ENCODE measurements around the gene RASSF1. TPM values are rescaled to one million over a fixed set of nuclear protein-coding genes. Genes with fewer than 3 reads are reported as not detected.
"Not testable (repeated sequence)": the region's sequence is repeated elsewhere in the genome, so short reads cannot be mapped to it uniquely, and the experiment has no call there.

Gene RASSF1
- total RNA-seq, 1 donor from 2014 or later = 28.6 TPM

GRCh38 chr3:50323614-50324199 is 16.9 kb downstream of the RASSF1 start:
- peak; percentile 23 for DNase-seq

GRCh38 chr3:50323092-50323600 is 17.5 kb downstream of the RASSF1 start:
- DNase-seq = peak; percentile 49

- DNase-seq = peak; percentile 49
Observed at GRCh38 chr3:50322386-50323091, 18.1 kb downstream of the RASSF1 start, which contains the start of gene HYAL2. Gene HYAL2 (minus strand): TSS chr3:50322745. CDS start chr3:50320489, 2,256 bp downstream.

GRCh38 chr3:50322115-50322385 is 18.6 kb downstream of the RASSF1 start:
- DNase-seq = no peak

- peak; percentile 89 for DNase-seq
Observed at GRCh38 chr3:50321336-50322114, 19.1 kb downstream of the RASSF1 start.

GRCh38 chr3:50320853-50321335 is 19.7 kb downstream of the RASSF1 start:
- DNase-seq = peak; percentile 58

- DNase-seq = no peak
Observed at GRCh38 chr3:50319894-50320625, 20.6 kb downstream of the RASSF1 start.

- DNase-seq = no peak
Observed at GRCh38 chr3:50319181-50319893, 21.3 kb downstream of the RASSF1 start.

GRCh38 chr3:50318615-50319014 is 22.0 kb downstream of the RASSF1 start:
- no peak for DNase-seq

- DNase-seq = no peak
Observed at GRCh38 chr3:50318163-50318562, 22.5 kb downstream of the RASSF1 start.

GRCh38 chr3:50317300-50317699 is 23.3 kb downstream of the RASSF1 start:
- no peak for DNase-seq

GRCh38 chr3:50316657-50317242 is 23.9 kb downstream of the RASSF1 start:
- DNase-seq = no peak

- no peak for DNase-seq
Observed at GRCh38 chr3:50314816-50315215, 25.8 kb downstream of the RASSF1 start.

GRCh38 chr3:50314342-50314741 is 26.3 kb downstream of the RASSF1 start:
- no peak for DNase-seq

GRCh38 chr3:50312041-50312440 is 28.6 kb downstream of the RASSF1 start:
- DNase-seq = not testable (repeated sequence)

GRCh38 chr3:50304601-50305000 is 36.0 kb downstream of the RASSF1 start:
- DNase-seq = no peak

- DNase-seq = no peak
Observed at GRCh38 chr3:50303013-50303815, 37.4 kb downstream of the RASSF1 start, which contains the start of gene HYAL1. Gene HYAL1 (minus strand): TSS chr3:50303574. CDS start chr3:50302956, 618 bp downstream.

- no peak for DNase-seq
Observed at GRCh38 chr3:50302095-50303012, 38.3 kb downstream of the RASSF1 start.

GRCh38 chr3:50300681-50301254 is 39.9 kb downstream of the RASSF1 start:
- no peak for DNase-seq

All from skin of body (tissue), 2 donors.